ENCODE results near the gene HSD17B2.

HSD17B2 gene

DNA sequence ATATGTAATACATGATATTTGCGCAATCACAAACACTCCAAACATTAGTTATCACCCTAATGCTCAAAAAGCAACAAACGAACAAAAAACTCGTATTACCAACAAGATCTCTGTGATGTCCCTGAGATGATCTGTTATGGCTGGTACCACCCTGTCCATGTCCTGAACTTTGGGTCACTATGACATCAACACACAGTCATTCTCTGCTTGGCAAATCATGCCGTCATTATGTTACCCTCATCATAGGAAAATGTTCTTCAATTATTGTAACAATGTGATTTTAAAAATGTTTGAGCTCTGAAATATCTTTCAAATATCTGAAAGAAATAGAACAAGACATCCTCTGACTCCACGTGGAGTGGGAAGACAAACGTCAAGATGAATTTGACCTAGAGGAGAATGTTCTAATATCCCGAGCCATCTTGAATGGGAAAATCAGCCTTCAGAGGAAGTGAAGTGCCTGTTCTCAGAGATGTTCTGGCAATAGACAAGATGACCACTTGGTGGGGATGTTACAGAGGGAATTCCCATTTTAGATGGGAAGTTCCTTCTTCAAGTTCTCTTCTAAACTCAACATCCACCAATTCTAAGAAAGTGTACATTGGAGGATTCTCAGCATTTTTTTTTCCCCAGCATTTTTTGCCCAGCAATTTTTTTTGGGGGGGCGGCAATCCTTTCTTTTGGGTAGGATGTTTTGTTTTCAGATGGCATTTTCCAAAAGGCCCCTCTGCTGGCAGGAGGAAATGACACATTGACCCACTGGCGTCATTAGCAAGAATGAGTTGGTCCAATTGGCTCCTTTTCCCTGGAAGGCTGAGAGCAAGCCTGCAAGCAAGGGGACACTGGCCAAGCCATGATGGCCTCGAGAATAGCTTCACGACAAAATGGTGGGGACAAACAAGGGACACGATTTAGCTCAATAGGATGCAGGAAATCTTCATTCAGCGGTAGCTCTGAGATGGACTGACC lies 3.7 kb upstream of the HSD17B2 start:
- Histone ChIP-seq H3K56ac (ENCODE audit: low read length) (no peak overlapping the region), H3K79me2 (ENCODE audit: control insufficient read depth, insufficient read depth, low read length) (no peaks in the 10 kb centered on the region), H3K79me1 (ENCODE audit: low read length) (no peaks in the 10 kb centered on the region), H3K27ac (ENCODE audit: low read depth, low read length) (no peak overlapping the region), H3K36me3 (ENCODE audit: control insufficient read depth, insufficient read depth, low read length) (no peaks in the 10 kb centered on the region), H3K27me3 (ENCODE audit: insufficient read depth, low read length, poor library complexity) (no peaks in the 10 kb centered on the region), H3K23ac (ENCODE audit: low read length) (no peak overlapping the region), H4K8ac (ENCODE audit: low read depth, low read length) (no peak overlapping the region), H3K4me2 (ENCODE audit: low read length) (no peak overlapping the region), H2BK5ac (ENCODE audit: low read length) (no peak overlapping the region), H2BK120ac (ENCODE audit: low read depth, low read length) (no peak overlapping the region), H3K4me3 (ENCODE audit: low read length) (no peak overlapping the region), H3K4me1 (ENCODE audit: control insufficient read depth, low read depth, low read length) (no peaks in the 10 kb centered on the region), H2AK5ac (ENCODE audit: low read length) (no peak overlapping the region), H2BK15ac (replicated peaks; ENCODE audit: low read depth) (no peak overlapping the region), H3K9ac (ENCODE audit: low read length) (no peak overlapping the region), H3K18ac (ENCODE audit: low read length) (no peak overlapping the region), H3K4ac (ENCODE audit: low read depth, low read length) (no peak overlapping the region), H4K5ac (ENCODE audit: low read length) (no peak overlapping the region)
- no CpG with 5 or more reads among the region's 13 CpGs for WGBS (ENCODE audit: extremely low coverage, insufficient coverage, low lambda C conversion rate)
- DNase-seq: peak; percentile 64

DNA sequence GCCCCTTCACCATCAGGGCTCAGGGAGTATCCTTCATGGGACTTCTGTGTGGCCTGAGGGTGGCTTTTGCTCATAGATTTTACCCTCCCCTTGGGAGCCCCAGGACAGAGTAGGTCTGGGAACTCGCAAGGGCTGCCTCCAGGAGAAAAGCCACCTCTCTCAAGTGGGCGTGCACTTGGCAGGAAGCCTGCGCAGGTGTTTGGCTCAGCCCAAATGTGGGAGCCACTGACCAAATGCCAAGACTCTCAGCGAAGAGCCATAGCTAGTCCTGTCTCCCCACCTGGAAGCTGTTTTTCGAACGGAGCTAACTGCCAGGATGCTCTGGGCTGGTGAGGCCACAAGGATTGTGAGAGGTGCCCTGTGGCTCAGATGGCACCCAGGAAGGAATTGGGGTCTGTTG lies 2.0 kb upstream of the HSD17B2 start:
- Histone ChIP-seq H3K36me3 (ENCODE audit: control insufficient read depth, insufficient read depth, low read length) (no peaks in the 10 kb centered on the region), H3K56ac (ENCODE audit: low read length) (no peak overlapping the region), H2BK15ac (replicated peaks; ENCODE audit: low read depth) (no peak overlapping the region), H3K79me2 (ENCODE audit: control insufficient read depth, insufficient read depth, low read length) (no peaks in the 10 kb centered on the region), H2BK5ac (ENCODE audit: low read length) (no peak overlapping the region), H3K18ac (ENCODE audit: low read length) (no peak overlapping the region), H3K4ac (ENCODE audit: low read depth, low read length) (no peak overlapping the region), H3K4me2 (ENCODE audit: low read length) (no peak overlapping the region), H3K4me3 (ENCODE audit: low read length) (no peak overlapping the region), H3K23ac (ENCODE audit: low read length) (no peak overlapping the region), H3K9ac (ENCODE audit: low read length) (no peak overlapping the region), H4K5ac (ENCODE audit: low read length) (no peak overlapping the region), H3K27me3 (ENCODE audit: insufficient read depth, low read length, poor library complexity) (no peaks in the 10 kb centered on the region), H3K27ac (ENCODE audit: low read depth, low read length) (no peak overlapping the region), H2AK5ac (ENCODE audit: low read length) (no peak overlapping the region), H4K8ac (ENCODE audit: low read depth, low read length) (no peak overlapping the region), H2BK120ac (ENCODE audit: low read depth, low read length) (no peak overlapping the region), H3K4me1 (ENCODE audit: control insufficient read depth, low read depth, low read length) (no peaks in the 10 kb centered on the region), H3K79me1 (ENCODE audit: low read length) (no peaks in the 10 kb centered on the region)
- no peak for DNase-seq
- no CpG with 5 or more reads among the region's 6 CpGs for WGBS (ENCODE audit: extremely low coverage, insufficient coverage, low lambda C conversion rate)

DNA sequence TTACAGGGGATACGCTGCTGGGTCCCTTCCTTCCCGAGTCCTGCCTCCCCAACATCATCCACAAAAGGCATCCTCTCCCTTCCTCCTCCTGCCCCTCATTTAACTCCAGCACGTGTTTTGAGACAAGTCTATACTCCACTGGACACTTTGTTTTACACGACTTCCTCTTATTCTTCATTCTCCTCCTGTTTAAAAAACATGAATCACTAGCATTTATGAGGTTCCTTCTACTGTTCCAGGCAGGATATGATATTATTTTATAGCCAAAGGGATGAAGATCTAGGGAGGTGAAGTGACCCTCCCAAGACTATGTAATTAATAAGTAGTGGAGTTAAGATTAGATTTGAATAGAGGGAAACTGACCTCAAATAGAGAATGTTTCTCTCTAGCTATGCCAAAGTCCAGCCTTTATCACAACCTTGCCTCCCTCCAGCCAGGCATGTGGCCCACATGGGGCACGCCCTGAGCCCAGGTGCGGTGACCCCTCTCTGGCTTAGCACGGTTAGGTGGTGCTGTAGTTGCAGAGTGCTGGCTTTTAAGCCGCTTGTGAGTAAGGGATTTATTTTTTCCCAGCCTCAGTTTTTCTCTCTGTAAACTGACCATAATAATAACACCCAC lies 1.3 kb upstream of the HSD17B2 start:
- Histone ChIP-seq H3K4me2 (ENCODE audit: low read length) (no peak overlapping the region), H2AK5ac (ENCODE audit: low read length) (no peak overlapping the region), H4K8ac (ENCODE audit: low read depth, low read length) (no peak overlapping the region), H3K18ac (ENCODE audit: low read length) (no peak overlapping the region), H3K36me3 (ENCODE audit: control insufficient read depth, insufficient read depth, low read length) (no peaks in the 10 kb centered on the region), H2BK120ac (ENCODE audit: low read depth, low read length) (no peak overlapping the region), H4K5ac (ENCODE audit: low read length) (no peak overlapping the region), H2BK15ac (replicated peaks; ENCODE audit: low read depth) (no peak overlapping the region), H3K56ac (ENCODE audit: low read length) (no peak overlapping the region), H3K4me3 (ENCODE audit: low read length) (no peak overlapping the region), H3K27me3 (ENCODE audit: insufficient read depth, low read length, poor library complexity) (no peaks in the 10 kb centered on the region), H3K79me1 (ENCODE audit: low read length) (no peaks in the 10 kb centered on the region), H3K79me2 (ENCODE audit: control insufficient read depth, insufficient read depth, low read length) (no peaks in the 10 kb centered on the region), H3K23ac (ENCODE audit: low read length) (no peak overlapping the region), H2BK5ac (ENCODE audit: low read length) (no peak overlapping the region), H3K4ac (ENCODE audit: low read depth, low read length) (no peak overlapping the region), H3K27ac (ENCODE audit: low read depth, low read length) (no peak overlapping the region), H3K9ac (ENCODE audit: low read length) (no peak overlapping the region), H3K4me1 (ENCODE audit: control insufficient read depth, low read depth, low read length) (no peaks in the 10 kb centered on the region)
- no peak for DNase-seq
- no CpG with 5 or more reads among the region's 8 CpGs for WGBS (ENCODE audit: extremely low coverage, insufficient coverage, low lambda C conversion rate)

GRCh38 chr16:82037251-82037650 lies 2.2 kb downstream of the HSD17B2 start:
- H3K9ac ChIP-seq (ENCODE audit: low read length): no peak overlapping the region
- WGBS (ENCODE audit: extremely low coverage, insufficient coverage, low lambda C conversion rate): no CpG with 5 or more reads among the region's 4 CpGs
- H3K27me3 ChIP-seq (ENCODE audit: insufficient read depth, low read length, poor library complexity): no peaks in the 10 kb centered on the region
- no peak for DNase-seq
- no peak overlapping the region for H4K5ac ChIP-seq (ENCODE audit: low read length)
- no peak overlapping the region for H3K18ac ChIP-seq (ENCODE audit: low read length)
- no peaks in the 10 kb centered on the region for H3K79me1 ChIP-seq (ENCODE audit: low read length)
- H3K4me3 ChIP-seq (ENCODE audit: low read length): no peak overlapping the region
- H3K4ac ChIP-seq (ENCODE audit: low read depth, low read length): no peak overlapping the region
- no peak overlapping the region for H2BK15ac ChIP-seq (replicated peaks; ENCODE audit: low read depth)
- no peaks in the 10 kb centered on the region for H3K4me1 ChIP-seq (ENCODE audit: control insufficient read depth, low read depth, low read length)
- H4K8ac ChIP-seq (ENCODE audit: low read depth, low read length): no peak overlapping the region
- H3K27ac ChIP-seq (ENCODE audit: low read depth, low read length): no peak overlapping the region
- H3K56ac ChIP-seq (ENCODE audit: low read length): no peak overlapping the region
- H2AK5ac ChIP-seq (ENCODE audit: low read length): no peak overlapping the region
- H2BK5ac ChIP-seq (ENCODE audit: low read length): no peak overlapping the region
- H3K79me2 ChIP-seq (ENCODE audit: control insufficient read depth, insufficient read depth, low read length): no peaks in the 10 kb centered on the region
- H3K23ac ChIP-seq (ENCODE audit: low read length): no peak overlapping the region
- no peak overlapping the region for H2BK120ac ChIP-seq (ENCODE audit: low read depth, low read length)
- no peak overlapping the region for H3K4me2 ChIP-seq (ENCODE audit: low read length)
- H3K36me3 ChIP-seq (ENCODE audit: control insufficient read depth, insufficient read depth, low read length): no peaks in the 10 kb centered on the region

DNA sequence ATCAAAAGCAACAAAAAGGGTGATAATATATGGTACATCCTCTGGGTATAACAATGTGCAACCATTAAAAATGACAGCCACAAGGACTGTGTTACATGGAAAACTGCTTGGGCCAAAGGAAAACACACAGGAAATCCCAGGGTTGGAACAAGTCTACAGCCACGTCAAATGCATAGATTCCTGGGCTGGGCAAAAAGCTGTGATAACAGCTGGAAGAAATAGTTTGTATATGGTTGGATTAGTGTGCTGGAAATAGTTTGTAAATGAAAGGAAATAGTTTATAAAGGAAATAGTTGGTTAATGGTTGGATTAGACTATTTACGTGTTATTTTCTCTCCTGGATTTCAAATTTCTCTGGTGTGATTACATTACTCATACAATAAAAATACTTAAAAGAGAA lies 2.6 kb downstream of the HSD17B2 start:
- Histone ChIP-seq H2AK5ac (ENCODE audit: low read length) (no peak overlapping the region), H3K4ac (ENCODE audit: low read depth, low read length) (no peak overlapping the region), H3K27ac (ENCODE audit: low read depth, low read length) (no peak overlapping the region), H3K4me3 (ENCODE audit: low read length) (no peak overlapping the region), H3K56ac (ENCODE audit: low read length) (no peak overlapping the region), H3K18ac (ENCODE audit: low read length) (no peak overlapping the region), H3K79me2 (ENCODE audit: control insufficient read depth, insufficient read depth, low read length) (no peaks in the 10 kb centered on the region), H3K36me3 (ENCODE audit: control insufficient read depth, insufficient read depth, low read length) (no peaks in the 10 kb centered on the region), H3K27me3 (ENCODE audit: insufficient read depth, low read length, poor library complexity) (no peaks in the 10 kb centered on the region), H4K8ac (ENCODE audit: low read depth, low read length) (no peak overlapping the region), H2BK15ac (replicated peaks; ENCODE audit: low read depth) (no peak overlapping the region), H3K4me2 (ENCODE audit: low read length) (no peak overlapping the region), H2BK5ac (ENCODE audit: low read length) (no peak overlapping the region), H4K5ac (ENCODE audit: low read length) (no peak overlapping the region), H3K4me1 (ENCODE audit: control insufficient read depth, low read depth, low read length) (no peaks in the 10 kb centered on the region), H3K23ac (ENCODE audit: low read length) (no peak overlapping the region), H2BK120ac (ENCODE audit: low read depth, low read length) (no peak overlapping the region), H3K79me1 (ENCODE audit: low read length) (no peaks in the 10 kb centered on the region), H3K9ac (ENCODE audit: low read length) (no peak overlapping the region)
- DNase-seq: no peak
- whole genome bisulfite sequencing (ENCODE audit: extremely low coverage, insufficient coverage, low lambda C conversion rate): 100% methylated on average over 1 of the region's 2 CpGs
